HCT116 (cell line): ENCODE data around the gene RERG. TPM values are rescaled to one million over a fixed set of nuclear protein-coding genes. Genes with fewer than 3 reads are reported as not detected.

Experiments used
- ATAC-seq: fragments of 200-7000 bp; cut with Tn5 transposase; 2 replicates; pipeline ENCODE4 v1.9.1; 2020; ENCODE audit warnings: mild to moderate bottlenecking, moderate library complexity
- BruUV-seq: library from RNA; stranded (reverse); fragments of 400-500 nt; replicated peaks from 2 replicates; lab custom pipeline; 2021; lab: Mats Ljungman, UMichigan
- CTCF ChIA-PET: fragments of 300-600 bp; sonication (Branson Sonifier 250); formaldehyde crosslinking; loops from one replicate; lab custom pipeline; 2021; ENCODE audit warnings: antibody characterized with exemption; lab: Charles Lee
- POLR2A ChIA-PET: fragments of 300-600, 350-600 bp; sonication (Branson Sonifier 250); formaldehyde crosslinking; loops from one replicate; lab custom pipeline; 2021; ENCODE audit warnings: antibody characterized with exemption; lab: Charles Lee
- RAD21 ChIA-PET, 2 experiments: fragments of 300-600 bp; sonication (Branson Sonifier 250); formaldehyde crosslinking; loops; one replicate each; lab custom pipeline; 2023; ENCODE audit warnings: low total read pairs in 2 of 2; ENCODE audit not compliant: uncharacterized antibody in 2 of 2, unreplicated experiment in 2 of 2, low non-redundant PET in 1 of 2; lab: Charles Lee
- DNase-seq: peaks from one replicate; pipeline ENCODE4 v3.0.0-alpha.2; 2010; ENCODE audit warnings: low read depth, low spot score
- H2AFZ ChIP-seq: fragments of 200-600 bp; shearing (Covaris generic), sonication (generic); 2 replicates; pipeline ENCODE4 v1.6.1; 2017; ENCODE audit warnings: low read depth, mixed run types, mixed read lengths, antibody characterized with exemption, low read length; ENCODE audit not compliant: poor library complexity, severe bottlenecking
- H3K27ac ChIP-seq: 2 replicates; pipeline ENCODE4 v1.5.1; 2012; ENCODE audit warnings: low read depth, low read length
- H3K27me3 ChIP-seq: fragments of 200-600 bp; sonication (generic); 2 replicates; pipeline ENCODE4 v1.6.1; 2016; ENCODE audit warnings: mixed run types, low read length, mixed read lengths; ENCODE audit not compliant: insufficient read depth
- H3K36me3 ChIP-seq, 2 experiments: fragments of 200-500 bp in 1 of 2; fragments of 200-600 bp in 1 of 2; sonication (Bioruptor generic) in 1 of 2; sonication (generic) in 1 of 2; 2 replicates each; pipeline versions ENCODE4 v1.5.1 to v1.6.1; 2014 to 2016; ENCODE audit warnings: low read length in 2 of 2, inconsistent platforms in 1 of 2, mixed read lengths in 1 of 2, mixed run types in 1 of 2; ENCODE audit not compliant: insufficient read depth in 2 of 2, control insufficient read depth in 1 of 2
- H3K4me1 ChIP-seq, 2 experiments: fragments of 200-600 bp in 1 of 2; sonication (generic) in 1 of 2; 2 replicates each; pipeline versions ENCODE4 v1.5.1 to v1.6.1; 2012 to 2017; ENCODE audit warnings: low read length in 2 of 2, inconsistent platforms in 1 of 2, mild to moderate bottlenecking in 1 of 2, mixed read lengths in 1 of 2, mixed run types in 1 of 2, moderate library complexity in 1 of 2; ENCODE audit not compliant: insufficient read depth in 2 of 2, control insufficient read depth in 1 of 2
- H3K4me2 ChIP-seq: fragments of 200-600 bp; sonication (generic); 2 replicates; pipeline ENCODE4 v1.6.1; 2017; ENCODE audit warnings: mixed run types, low read length, mixed read lengths
- H3K4me3 ChIP-seq, 2 experiments: fragments of 200-600 bp in 1 of 2; sonication (generic) in 1 of 2; replicated peaks in 1 of 2; 2 replicates each; pipeline ENCODE4 v1.5.1; 2011 to 2016; ENCODE audit warnings: low read length in 2 of 2, control low read depth in 1 of 2, low read depth in 1 of 2, mild to moderate bottlenecking in 1 of 2, mixed read lengths in 1 of 2, mixed run types in 1 of 2
- H3K79me2 ChIP-seq: fragments of 200-600 bp; sonication (generic); 2 replicates; pipeline ENCODE4 v1.6.1; 2017; ENCODE audit warnings: mild to moderate bottlenecking, mixed run types, low read length, moderate library complexity, mixed read lengths; ENCODE audit not compliant: insufficient read depth
- H3K9ac ChIP-seq: fragments of 200-600 bp; sonication (generic); 2 replicates; pipeline ENCODE4 v1.6.1; 2016; ENCODE audit warnings: low read length, mixed read lengths
- H3K9me2 ChIP-seq: fragments of 200-600 bp; sonication (generic), shearing (Covaris generic); 2 replicates; pipeline ENCODE4 v1.6.1; 2017; ENCODE audit warnings: mixed run types, mild to moderate bottlenecking, moderate library complexity; ENCODE audit not compliant: insufficient read depth
- H3K9me3 ChIP-seq, 2 experiments: fragments of 200-500 bp in 1 of 2; fragments of 200-600 bp in 1 of 2; sonication (Bioruptor generic) in 1 of 2; sonication (generic) in 1 of 2; 2 replicates each; pipeline ENCODE4 v1.6.1; 2014 to 2017; ENCODE audit warnings: low read length in 2 of 2, mixed read lengths in 2 of 2, inconsistent platforms in 1 of 2, low read depth in 1 of 2, mild to moderate bottlenecking in 1 of 2, mixed run types in 1 of 2, moderate library complexity in 1 of 2; ENCODE audit not compliant: control insufficient read depth in 1 of 2, insufficient read depth in 1 of 2
- H4K20me1 ChIP-seq: fragments of 200-600 bp; sonication (generic), shearing (Covaris generic); 2 replicates; pipeline ENCODE4 v1.6.1; 2017; ENCODE audit warnings: mixed run types, mild to moderate bottlenecking, moderate library complexity; ENCODE audit not compliant: insufficient read depth
- ELF1 ChIP-seq: IDR thresholded peaks from 2 replicates; pipeline ENCODE4 v1.6.1; 2012; ENCODE audit warnings: low read depth, borderline replicate concordance
- EZH2phosphoT487 ChIP-seq: fragments of 200-600 bp; IDR thresholded peaks from 2 replicates; pipeline ENCODE4 v1.6.1; 2018; ENCODE audit warnings: antibody characterized with exemption, borderline replicate concordance
- JUND ChIP-seq: IDR thresholded peaks from 2 replicates; pipeline ENCODE4 v1.6.1; 2012
- RAD21 ChIP-seq: IDR thresholded peaks from 2 replicates; pipeline ENCODE4 v1.6.1; 2012; ENCODE audit warnings: low read depth, mild to moderate bottlenecking
- SIN3A ChIP-seq: IDR thresholded peaks from 2 replicates; pipeline ENCODE4 v1.6.1; 2012; ENCODE audit warnings: low read depth
- SP1 ChIP-seq: IDR thresholded peaks from 2 replicates; pipeline ENCODE4 v1.6.1; 2012; ENCODE audit warnings: low read depth
- SRF ChIP-seq: IDR thresholded peaks from 2 replicates; pipeline ENCODE4 v1.6.1; 2012; ENCODE audit warnings: low read depth
- TCF7L2 ChIP-seq: IDR thresholded peaks from 2 replicates; pipeline ENCODE4 v1.7.0; 2011; ENCODE audit warnings: borderline replicate concordance, inconsistent platforms; ENCODE audit not compliant: insufficient read depth, insufficient read length; ENCODE audit errors: extremely low read depth
- ZFX ChIP-seq: fragments of 450-650 bp; IDR thresholded peaks from 2 replicates; pipeline ENCODE4 v1.6.1; 2017
- ZNF274 ChIP-seq: fragments of 200-500 bp; sonication (Bioruptor generic); IDR thresholded peaks from 2 replicates; pipeline ENCODE4 v1.6.1; 2014; ENCODE audit warnings: mild to moderate bottlenecking, low read depth, low read length, inconsistent platforms
- intact Hi-C: fragments of 100-400 bp; cut with micrococcal nuclease; formaldehyde crosslinking; loops from 2 replicates; pipeline ENCODE4 v1.10.0; 2022
- total RNA-seq: library from RNA; stranded (reverse); gene quantifications from one replicate; pipeline ENCODE4 v1.2.1, GENCODE V29; 2021; ENCODE audit not compliant: unreplicated experiment
- TF ChIP-seq, protein P1 (sequence below): IDR thresholded peaks from 2 replicates; pipeline ENCODE4 v1.6.1; 2012
- TF ChIP-seq, protein P2 (sequence below): IDR thresholded peaks from 2 replicates; pipeline ENCODE4 v1.6.1; 2012; ENCODE audit warnings: low read depth
- TF ChIP-seq, protein P3 (sequence below): IDR thresholded peaks from 2 replicates; pipeline ENCODE4 v1.6.1; 2012
- TF ChIP-seq, protein P4 (sequence below): IDR thresholded peaks from 2 replicates; pipeline ENCODE4 v1.6.1; 2011; ENCODE audit warnings: mild to moderate bottlenecking, low read length, moderate library complexity; ENCODE audit not compliant: insufficient replicate concordance; ENCODE audit errors: extremely low read depth

The RERG gene
- total RNA-seq, 1 experiment from 2014 or later: not detected

DNA sequence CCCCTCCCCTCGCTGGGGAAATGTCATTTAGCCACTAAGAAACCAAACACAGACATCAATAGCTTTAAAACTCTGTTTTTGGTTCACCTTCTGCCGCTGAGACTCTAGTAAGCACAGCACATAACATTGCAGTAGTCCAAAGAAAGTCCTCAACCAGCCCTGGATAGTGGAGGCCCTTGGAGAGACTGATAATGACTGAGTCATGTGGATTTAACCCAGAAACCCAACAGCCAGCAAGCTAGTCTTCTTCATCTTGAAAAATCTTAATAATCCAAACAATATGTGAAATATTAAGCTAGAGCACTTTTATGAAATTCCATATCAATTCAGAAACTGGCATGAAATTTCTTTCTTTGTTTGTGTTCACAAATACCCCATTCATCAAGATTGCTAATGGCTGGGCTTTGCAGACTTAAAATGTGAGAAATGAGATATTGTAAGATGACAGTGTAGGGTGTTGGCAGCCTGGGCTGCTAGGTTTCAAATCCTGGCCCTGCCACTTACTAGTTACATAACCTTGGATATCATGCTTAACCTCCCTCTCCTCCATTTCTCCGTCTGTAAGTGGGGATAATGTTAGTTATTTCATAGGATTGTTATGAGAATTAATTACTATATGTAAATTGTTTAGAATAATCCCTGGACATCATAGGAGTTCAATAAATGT, 40.1 kb downstream of the RERG start:
- RAD21 ChIA-PET: no interaction called here
- no peaks in the 10 kb centered on the region for H3K9me3 ChIP-seq
- ATAC-seq (no peak), DNase-seq (no peak)
- POLR2A ChIA-PET: no interaction called here
- H3K79me2 ChIP-seq: no peaks in the 10 kb centered on the region
- H3K4me3 ChIP-seq: no peak overlapping the region
- no peak overlapping the region for H2AFZ ChIP-seq
- H3K27ac ChIP-seq: no peak overlapping the region
- no peak overlapping the region for H3K9ac ChIP-seq
- H3K4me2 ChIP-seq: no peak overlapping the region
- intact Hi-C loops: no loop called here
- BruUV-seq: no TSS peak
- no peaks in the 10 kb centered on the region for H3K9me2 ChIP-seq
- no peak for TF ChIP-seq SRF
- CTCF ChIA-PET: interaction anchor here (1.2 kb wide), 1 partner anchor 351 kb away, joined by 4 read pairs; no protein-coding TSS in a partner anchor
- H4K20me1 ChIP-seq: no peaks in the 10 kb centered on the region; the same call in 1 of the 2 replicates
- H3K36me3 ChIP-seq: no peaks in the 10 kb centered on the region
- H3K27me3 ChIP-seq: peaks cover 38% of the 10 kb centered on the region
- no peaks in the 10 kb centered on the region for H3K4me1 ChIP-seq

DNA sequence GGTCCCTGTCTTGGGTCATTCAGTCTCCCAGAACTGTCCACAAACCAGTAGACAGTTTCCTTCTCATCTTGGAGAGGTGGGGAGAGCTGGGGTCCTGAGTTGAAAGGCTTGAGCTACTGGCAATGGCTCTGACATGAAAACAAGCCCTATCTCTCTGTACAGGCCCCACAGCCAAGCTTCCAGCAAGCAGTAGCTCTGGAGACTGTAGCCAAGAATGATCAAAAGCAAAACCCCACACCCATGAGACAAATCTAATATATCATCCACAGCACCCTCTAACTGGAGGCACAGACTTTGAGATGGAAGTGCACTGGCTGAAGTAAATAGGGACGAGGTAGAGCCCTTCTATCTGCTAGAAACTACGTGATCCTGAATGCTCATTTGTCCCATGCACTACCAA, 40.9 kb downstream of the RERG start:
- Histone ChIP-seq H3K4me2 (no peak overlapping the region), H3K9me2 (no peaks in the 10 kb centered on the region), H3K27me3 (peaks cover 45% of the 10 kb centered on the region), H2AFZ (no peak overlapping the region), H3K4me3 (no peak overlapping the region), H3K9me3 (no peaks in the 10 kb centered on the region), H3K79me2 (no peaks in the 10 kb centered on the region), H3K36me3 (no peaks in the 10 kb centered on the region; a peak in 1 of 4 replicates), H3K4me1 (no peaks in the 10 kb centered on the region), H3K9ac (no peak overlapping the region), H4K20me1 (no peaks in the 10 kb centered on the region; the same call in 1 of the 2 replicates), H3K27ac (no peak overlapping the region)
- ChIA-PET CTCF (interaction anchor here (1.2 kb wide), 1 partner anchor 352 kb away, joined by 4 read pairs; no protein-coding TSS in a partner anchor), RAD21 (no interaction called here), POLR2A (interaction anchor here (1.1 kb wide), 1 partner anchor 16 kb away, joined by 3 read pairs; no protein-coding TSS in a partner anchor)
- intact Hi-C loops: no loop called here
- ATAC-seq (no peak), DNase-seq (no peak)
- TF ChIP-seq ZFX (no peak), TCF7L2 (no peak), SIN3A (no peak), ZNF274 (no peak), EZH2phosphoT487 (no peak), JUND (no peak), ELF1 (no peak), SP1 (no peak), RAD21 (no peak)
- TF ChIP-seq, protein P1, sequence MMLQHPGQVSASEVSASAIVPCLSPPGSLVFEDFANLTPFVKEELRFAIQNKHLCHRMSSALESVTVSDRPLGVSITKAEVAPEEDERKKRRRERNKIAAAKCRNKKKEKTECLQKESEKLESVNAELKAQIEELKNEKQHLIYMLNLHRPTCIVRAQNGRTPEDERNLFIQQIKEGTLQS: no peak
- TF ChIP-seq, protein P2, sequence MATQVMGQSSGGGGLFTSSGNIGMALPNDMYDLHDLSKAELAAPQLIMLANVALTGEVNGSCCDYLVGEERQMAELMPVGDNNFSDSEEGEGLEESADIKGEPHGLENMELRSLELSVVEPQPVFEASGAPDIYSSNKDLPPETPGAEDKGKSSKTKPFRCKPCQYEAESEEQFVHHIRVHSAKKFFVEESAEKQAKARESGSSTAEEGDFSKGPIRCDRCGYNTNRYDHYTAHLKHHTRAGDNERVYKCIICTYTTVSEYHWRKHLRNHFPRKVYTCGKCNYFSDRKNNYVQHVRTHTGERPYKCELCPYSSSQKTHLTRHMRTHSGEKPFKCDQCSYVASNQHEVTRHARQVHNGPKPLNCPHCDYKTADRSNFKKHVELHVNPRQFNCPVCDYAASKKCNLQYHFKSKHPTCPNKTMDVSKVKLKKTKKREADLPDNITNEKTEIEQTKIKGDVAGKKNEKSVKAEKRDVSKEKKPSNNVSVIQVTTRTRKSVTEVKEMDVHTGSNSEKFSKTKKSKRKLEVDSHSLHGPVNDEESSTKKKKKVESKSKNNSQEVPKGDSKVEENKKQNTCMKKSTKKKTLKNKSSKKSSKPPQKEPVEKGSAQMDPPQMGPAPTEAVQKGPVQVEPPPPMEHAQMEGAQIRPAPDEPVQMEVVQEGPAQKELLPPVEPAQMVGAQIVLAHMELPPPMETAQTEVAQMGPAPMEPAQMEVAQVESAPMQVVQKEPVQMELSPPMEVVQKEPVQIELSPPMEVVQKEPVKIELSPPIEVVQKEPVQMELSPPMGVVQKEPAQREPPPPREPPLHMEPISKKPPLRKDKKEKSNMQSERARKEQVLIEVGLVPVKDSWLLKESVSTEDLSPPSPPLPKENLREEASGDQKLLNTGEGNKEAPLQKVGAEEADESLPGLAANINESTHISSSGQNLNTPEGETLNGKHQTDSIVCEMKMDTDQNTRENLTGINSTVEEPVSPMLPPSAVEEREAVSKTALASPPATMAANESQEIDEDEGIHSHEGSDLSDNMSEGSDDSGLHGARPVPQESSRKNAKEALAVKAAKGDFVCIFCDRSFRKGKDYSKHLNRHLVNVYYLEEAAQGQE: no peak
- TF ChIP-seq, protein P3, sequence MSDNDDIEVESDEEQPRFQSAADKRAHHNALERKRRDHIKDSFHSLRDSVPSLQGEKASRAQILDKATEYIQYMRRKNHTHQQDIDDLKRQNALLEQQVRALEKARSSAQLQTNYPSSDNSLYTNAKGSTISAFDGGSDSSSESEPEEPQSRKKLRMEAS: no peak
- TF ChIP-seq, protein P4, sequence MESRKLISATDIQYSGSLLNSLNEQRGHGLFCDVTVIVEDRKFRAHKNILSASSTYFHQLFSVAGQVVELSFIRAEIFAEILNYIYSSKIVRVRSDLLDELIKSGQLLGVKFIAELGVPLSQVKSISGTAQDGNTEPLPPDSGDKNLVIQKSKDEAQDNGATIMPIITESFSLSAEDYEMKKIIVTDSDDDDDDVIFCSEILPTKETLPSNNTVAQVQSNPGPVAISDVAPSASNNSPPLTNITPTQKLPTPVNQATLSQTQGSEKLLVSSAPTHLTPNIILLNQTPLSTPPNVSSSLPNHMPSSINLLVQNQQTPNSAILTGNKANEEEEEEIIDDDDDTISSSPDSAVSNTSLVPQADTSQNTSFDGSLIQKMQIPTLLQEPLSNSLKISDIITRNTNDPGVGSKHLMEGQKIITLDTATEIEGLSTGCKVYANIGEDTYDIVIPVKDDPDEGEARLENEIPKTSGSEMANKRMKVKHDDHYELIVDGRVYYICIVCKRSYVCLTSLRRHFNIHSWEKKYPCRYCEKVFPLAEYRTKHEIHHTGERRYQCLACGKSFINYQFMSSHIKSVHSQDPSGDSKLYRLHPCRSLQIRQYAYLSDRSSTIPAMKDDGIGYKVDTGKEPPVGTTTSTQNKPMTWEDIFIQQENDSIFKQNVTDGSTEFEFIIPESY: no peak
- no TSS peak for BruUV-seq
